OCI-LY7 (cell line): Measurements from ENCODE around the gene ZMAT3.

Experiments
- EZH2phosphoT487 ChIP-seq: fragments of 200-600 bp; sonication (generic); IDR thresholded peaks from 2 replicates; pipeline ENCODE4 v1.6.1; 2018; ENCODE audit warnings: low read depth, borderline replicate concordance, mild to moderate bottlenecking, mixed run types, antibody characterized with exemption, low read length, moderate library complexity, mixed read lengths
- TF ChIP-seq, protein P1 (sequence below): fragments of 200-600 bp; sonication (generic); conservative IDR thresholded peaks from 2 replicates; pipeline ENCODE4 v1.5.1; 2014; ENCODE audit warnings: mild to moderate bottlenecking, antibody characterized with exemption, low read length, moderate library complexity, mixed read lengths

DNA sequence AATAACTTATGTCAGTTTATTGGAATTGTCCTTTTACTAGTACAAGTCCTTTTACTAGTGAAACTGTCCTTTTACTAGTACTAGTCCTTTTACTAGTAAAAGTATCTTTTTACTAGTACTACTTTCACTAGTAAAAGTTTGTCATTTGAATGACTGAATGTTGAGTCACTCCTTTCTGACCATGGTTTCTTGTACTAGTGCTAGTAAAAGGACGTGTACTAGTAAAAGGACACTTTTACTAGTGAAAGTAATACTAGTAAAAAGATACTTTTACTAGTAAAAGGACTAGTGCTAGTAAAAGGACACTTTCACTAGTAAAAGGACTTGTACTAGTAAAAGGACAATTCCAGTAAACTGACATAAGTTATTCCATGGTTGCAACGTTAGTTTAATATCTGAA lies 96.3 kb downstream of the ZMAT3 start:
- TF ChIP-seq, protein P1, sequence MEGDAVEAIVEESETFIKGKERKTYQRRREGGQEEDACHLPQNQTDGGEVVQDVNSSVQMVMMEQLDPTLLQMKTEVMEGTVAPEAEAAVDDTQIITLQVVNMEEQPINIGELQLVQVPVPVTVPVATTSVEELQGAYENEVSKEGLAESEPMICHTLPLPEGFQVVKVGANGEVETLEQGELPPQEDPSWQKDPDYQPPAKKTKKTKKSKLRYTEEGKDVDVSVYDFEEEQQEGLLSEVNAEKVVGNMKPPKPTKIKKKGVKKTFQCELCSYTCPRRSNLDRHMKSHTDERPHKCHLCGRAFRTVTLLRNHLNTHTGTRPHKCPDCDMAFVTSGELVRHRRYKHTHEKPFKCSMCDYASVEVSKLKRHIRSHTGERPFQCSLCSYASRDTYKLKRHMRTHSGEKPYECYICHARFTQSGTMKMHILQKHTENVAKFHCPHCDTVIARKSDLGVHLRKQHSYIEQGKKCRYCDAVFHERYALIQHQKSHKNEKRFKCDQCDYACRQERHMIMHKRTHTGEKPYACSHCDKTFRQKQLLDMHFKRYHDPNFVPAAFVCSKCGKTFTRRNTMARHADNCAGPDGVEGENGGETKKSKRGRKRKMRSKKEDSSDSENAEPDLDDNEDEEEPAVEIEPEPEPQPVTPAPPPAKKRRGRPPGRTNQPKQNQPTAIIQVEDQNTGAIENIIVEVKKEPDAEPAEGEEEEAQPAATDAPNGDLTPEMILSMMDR: no peak
- no peak for TF ChIP-seq EZH2phosphoT487
